ENCODE results near the gene RAB31.

Gene RAB31

GRCh38 chr18:9724797-9725585 lies 16.9 kb downstream of the RAB31 start:
- TF ChIP-seq CTCF (IDR thresholded peaks at IDR 0.05; ENCODE audit: control extremely low read depth, extremely low read depth, low read depth, missing control alignments): no peak

GRCh38 chr18:9726175-9726574 lies 18.1 kb downstream of the RAB31 start:
- no peak for TF ChIP-seq CTCF (IDR thresholded peaks at IDR 0.05; ENCODE audit: control extremely low read depth, extremely low read depth, low read depth, missing control alignments)
- no peak for DNase-seq (ENCODE audit: extremely low spot score)
- POLR2A ChIA-PET: no interaction called here
- CTCF ChIA-PET: interaction anchor here (1.0 kb wide), 1 partner anchor 8 kb away, joined by 3 read pairs; no protein-coding TSS in a partner anchor

More at GRCh38 chr18:9724797-9725585, 16.9 kb downstream of the RAB31 start:
- ChIA-PET POLR2A (no interaction called here), CTCF (no interaction called here)
- DNase-seq (ENCODE audit: extremely low spot score): no peak

- no peak for TF ChIP-seq CTCF (IDR thresholded peaks at IDR 0.05; ENCODE audit: control extremely low read depth, extremely low read depth, low read depth, missing control alignments)
- ChIA-PET CTCF (interaction anchor here (1.0 kb wide), 1 partner anchor 9 kb away, joined by 3 read pairs; no protein-coding TSS in a partner anchor), POLR2A (no interaction called here)
Observed at GRCh38 chr18:9726936-9727335, 18.8 kb downstream of the RAB31 start.

GRCh38 chr18:9730786-9731185 lies 22.7 kb downstream of the RAB31 start:
- POLR2A ChIA-PET: interaction anchor here (1.1 kb wide), 1 partner anchor 10 kb away, joined by 5 read pairs; no protein-coding TSS in a partner anchor
- TF ChIP-seq CTCF (IDR thresholded peaks at IDR 0.05; ENCODE audit: control extremely low read depth, extremely low read depth, low read depth, missing control alignments): no peak
- CTCF ChIA-PET: no interaction called here
- DNase-seq (ENCODE audit: extremely low spot score): no peak

More at GRCh38 chr18:9726936-9727335, 18.8 kb downstream of the RAB31 start:
- no peak for DNase-seq (ENCODE audit: extremely low spot score)

GRCh38 chr18:9731380-9731779 lies 23.3 kb downstream of the RAB31 start:
- TF ChIP-seq CTCF (IDR thresholded peaks at IDR 0.05; ENCODE audit: control extremely low read depth, extremely low read depth, low read depth, missing control alignments): no peak
- POLR2A ChIA-PET: interaction anchor here (1.1 kb wide), 1 partner anchor 10 kb away, joined by 5 read pairs; no protein-coding TSS in a partner anchor

GRCh38 chr18:9732031-9732430 lies 23.9 kb downstream of the RAB31 start:
- DNase-seq (ENCODE audit: extremely low spot score): no peak
- ChIA-PET POLR2A (no interaction called here), CTCF (no interaction called here)
- TF ChIP-seq CTCF (IDR thresholded peaks at IDR 0.05; ENCODE audit: control extremely low read depth, extremely low read depth, low read depth, missing control alignments): no peak

More at GRCh38 chr18:9731380-9731779, 23.3 kb downstream of the RAB31 start:
- CTCF ChIA-PET: no interaction called here
- no peak for DNase-seq (ENCODE audit: extremely low spot score)
